OCI-LY1 (cell line): ENCODE results near the gene RCC1.

Experiments used
- H2AFZ ChIP-seq: fragments of 200-600 bp; sonication (generic), shearing (Covaris generic); 2 replicates; pipeline ENCODE4 v1.6.0; 2014; ENCODE audit warnings: antibody characterized with exemption, mild to moderate bottlenecking, low read length
- H3F3A ChIP-seq: fragments of 200-600 bp; sonication (generic), shearing (Covaris generic); 2 replicates; pipeline ENCODE4 v1.6.0; 2014; ENCODE audit warnings: mild to moderate bottlenecking, antibody characterized with exemption, low read length, moderate library complexity; ENCODE audit not compliant: insufficient read depth
- H3K27ac ChIP-seq: fragments of 200-600 bp; sonication (generic); 2 replicates; pipeline ENCODE4 v1.5.1; 2014; ENCODE audit warnings: low read length, mixed run types, mild to moderate bottlenecking, low read depth; ENCODE audit not compliant: poor library complexity, severe bottlenecking
- H3K27me3 ChIP-seq: fragments of 200-600 bp; sonication (generic); 2 replicates; pipeline ENCODE4 v1.6.0; 2014; ENCODE audit warnings: antibody characterized with exemption, mild to moderate bottlenecking, low read length, moderate library complexity; ENCODE audit not compliant: insufficient read depth
- H3K36me3 ChIP-seq: fragments of 200-600 bp; sonication (generic); 2 replicates; pipeline ENCODE4 v1.6.1; 2014; ENCODE audit warnings: mild to moderate bottlenecking, antibody characterized with exemption, low read length, moderate library complexity, mixed read lengths; ENCODE audit not compliant: insufficient read depth
- H3K4me1 ChIP-seq: fragments of 200-600 bp; sonication (generic); 2 replicates; pipeline ENCODE4 v1.5.1; 2014; ENCODE audit warnings: mild to moderate bottlenecking, low read length, moderate library complexity; ENCODE audit not compliant: insufficient read depth, severe bottlenecking
- H3K4me2 ChIP-seq: fragments of 200-600 bp; sonication (generic), shearing (Covaris generic); 2 replicates; pipeline ENCODE4 v1.6.1; 2014; ENCODE audit warnings: low read length
- H3K4me3 ChIP-seq: fragments of 200-600 bp; sonication (generic); 2 replicates; pipeline ENCODE4 v1.5.1; 2014; ENCODE audit warnings: low read length, low read depth, mild to moderate bottlenecking, mixed read lengths; ENCODE audit not compliant: poor library complexity, severe bottlenecking
- H3K79me2 ChIP-seq: fragments of 200-600 bp; shearing (Covaris generic); 2 replicates; pipeline ENCODE4 v1.6.1; 2016; ENCODE audit warnings: mixed run types, low read length, mixed read lengths; ENCODE audit not compliant: insufficient read depth
- H3K9ac ChIP-seq: fragments of 200-600 bp; sonication (generic), shearing (Covaris generic); 2 replicates; pipeline ENCODE4 v1.6.1; 2014; ENCODE audit warnings: mild to moderate bottlenecking, low read length, mixed read lengths
- H3K9me2 ChIP-seq: fragments of 200-600 bp; sonication (generic), shearing (Covaris generic); 2 replicates; pipeline ENCODE4 v1.6.1; 2014; ENCODE audit warnings: low read depth, mild to moderate bottlenecking, low read length, mixed read lengths
- H3K9me3 ChIP-seq: fragments of 200-600 bp; shearing (Covaris generic); 2 replicates; pipeline ENCODE4 v1.6.1; 2014; ENCODE audit warnings: low read length, mixed read lengths
- H4K20me1 ChIP-seq: fragments of 200-600 bp; sonication (generic), shearing (Covaris generic); 2 replicates; pipeline ENCODE4 v1.6.0; 2016; ENCODE audit warnings: mild to moderate bottlenecking, low read length; ENCODE audit not compliant: insufficient read depth
- EZH2 ChIP-seq: fragments of 200-600 bp; sonication (generic), shearing (Covaris generic); IDR thresholded peaks from 2 replicates; pipeline ENCODE4 v1.8.0; 2017; ENCODE audit warnings: borderline replicate concordance, mixed run types, mild to moderate bottlenecking, antibody characterized with exemption, low read length, moderate library complexity, mixed read lengths
- TF ChIP-seq, protein P1 (sequence below): fragments of 200-600 bp; sonication (generic), shearing (Covaris generic); IDR thresholded peaks from 2 replicates; pipeline ENCODE4 v1.5.1; 2017; ENCODE audit warnings: mild to moderate bottlenecking, antibody characterized with exemption, low read length, moderate library complexity, mixed read lengths

Gene RCC1

DNA sequence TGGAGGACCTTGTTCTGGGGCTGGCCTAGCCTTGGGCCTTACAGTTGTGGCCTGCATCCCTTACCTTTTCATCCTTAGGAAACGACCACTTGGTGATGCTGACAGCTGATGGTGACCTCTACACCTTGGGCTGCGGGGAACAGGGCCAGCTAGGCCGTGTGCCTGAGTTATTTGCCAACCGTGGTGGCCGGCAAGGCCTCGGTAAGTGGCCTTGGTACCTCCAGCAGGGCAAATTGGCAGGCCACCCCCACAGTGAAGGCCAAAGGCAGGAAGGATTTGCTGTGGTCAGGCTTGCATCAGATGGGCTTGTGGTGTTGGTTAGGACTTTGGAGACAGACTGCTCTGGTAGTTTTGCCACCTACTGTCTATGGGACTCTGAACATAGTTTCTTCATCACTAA is 29.3 kb downstream of the RCC1 start:
- Histone ChIP-seq H3F3A (no peaks in the 10 kb centered on the region), H3K4me2 (no peak overlapping the region), H3K27ac (no peak overlapping the region), H4K20me1 (no peaks in the 10 kb centered on the region), H3K79me2 (no peaks in the 10 kb centered on the region), H3K27me3 (no peaks in the 10 kb centered on the region), H3K4me3 (no peak overlapping the region), H3K9me2 (no peaks in the 10 kb centered on the region), H3K9ac (no peak overlapping the region), H3K9me3 (no peaks in the 10 kb centered on the region), H2AFZ (no peak overlapping the region), H3K36me3 (peaks cover 82% of the 10 kb centered on the region), H3K4me1 (no peaks in the 10 kb centered on the region)
- TF ChIP-seq, protein P1, sequence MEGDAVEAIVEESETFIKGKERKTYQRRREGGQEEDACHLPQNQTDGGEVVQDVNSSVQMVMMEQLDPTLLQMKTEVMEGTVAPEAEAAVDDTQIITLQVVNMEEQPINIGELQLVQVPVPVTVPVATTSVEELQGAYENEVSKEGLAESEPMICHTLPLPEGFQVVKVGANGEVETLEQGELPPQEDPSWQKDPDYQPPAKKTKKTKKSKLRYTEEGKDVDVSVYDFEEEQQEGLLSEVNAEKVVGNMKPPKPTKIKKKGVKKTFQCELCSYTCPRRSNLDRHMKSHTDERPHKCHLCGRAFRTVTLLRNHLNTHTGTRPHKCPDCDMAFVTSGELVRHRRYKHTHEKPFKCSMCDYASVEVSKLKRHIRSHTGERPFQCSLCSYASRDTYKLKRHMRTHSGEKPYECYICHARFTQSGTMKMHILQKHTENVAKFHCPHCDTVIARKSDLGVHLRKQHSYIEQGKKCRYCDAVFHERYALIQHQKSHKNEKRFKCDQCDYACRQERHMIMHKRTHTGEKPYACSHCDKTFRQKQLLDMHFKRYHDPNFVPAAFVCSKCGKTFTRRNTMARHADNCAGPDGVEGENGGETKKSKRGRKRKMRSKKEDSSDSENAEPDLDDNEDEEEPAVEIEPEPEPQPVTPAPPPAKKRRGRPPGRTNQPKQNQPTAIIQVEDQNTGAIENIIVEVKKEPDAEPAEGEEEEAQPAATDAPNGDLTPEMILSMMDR = no peak

DNA sequence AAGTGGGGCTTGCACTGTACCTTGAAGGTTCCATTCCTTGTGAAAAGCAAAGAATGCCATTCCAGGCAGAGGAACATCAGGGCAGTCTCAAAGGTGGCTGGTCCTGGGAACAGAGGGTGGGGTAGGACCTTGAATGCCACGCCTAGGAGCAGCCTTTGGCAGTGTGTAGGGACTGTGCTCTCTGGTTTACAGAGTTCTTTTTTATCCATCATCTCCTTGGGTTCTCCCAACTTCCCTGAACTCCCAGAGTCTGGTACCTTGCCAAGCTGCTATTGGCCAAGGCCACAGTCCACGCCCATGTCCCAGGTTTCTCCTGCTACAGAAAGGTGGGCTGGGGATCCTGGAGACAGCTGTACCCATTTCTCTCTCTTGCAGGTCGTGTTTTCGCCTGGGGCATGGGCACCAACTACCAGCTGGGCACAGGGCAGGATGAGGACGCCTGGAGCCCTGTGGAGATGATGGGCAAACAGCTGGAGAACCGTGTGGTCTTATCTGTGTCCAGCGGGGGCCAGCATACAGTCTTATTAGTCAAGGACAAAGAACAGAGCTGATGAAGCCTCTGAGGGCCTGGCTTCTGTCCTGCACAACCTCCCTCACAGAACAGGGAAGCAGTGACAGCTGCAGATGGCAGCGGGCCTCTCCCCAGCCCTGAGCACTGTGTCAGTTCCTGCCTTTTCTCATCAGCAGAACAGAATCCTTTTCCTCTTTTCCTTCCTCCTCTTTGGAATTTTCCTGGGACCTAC is 31.8 kb downstream of the RCC1 start:
- H3F3A ChIP-seq = no peaks in the 10 kb centered on the region
- H3K9me2 ChIP-seq = no peaks in the 10 kb centered on the region
- no peak overlapping the region for H3K4me2 ChIP-seq
- H4K20me1 ChIP-seq = no peaks in the 10 kb centered on the region
- no peaks in the 10 kb centered on the region for H3K4me1 ChIP-seq
- H3K36me3 ChIP-seq = peaks cover 58% of the 10 kb centered on the region
- H3K9me3 ChIP-seq = no peaks in the 10 kb centered on the region
- no peak overlapping the region for H2AFZ ChIP-seq
- no peaks in the 10 kb centered on the region for H3K79me2 ChIP-seq
- no peaks in the 10 kb centered on the region for H3K27me3 ChIP-seq
- no peak overlapping the region for H3K9ac ChIP-seq
- H3K4me3 ChIP-seq = no peak overlapping the region
- H3K27ac ChIP-seq = no peak overlapping the region
- TF ChIP-seq, protein P1 = no peak
- TF ChIP-seq EZH2 = no peak

GRCh38 chr1:28538286-28538685 is 32.4 kb downstream of the RCC1 start:
- H3K9ac ChIP-seq = no peak overlapping the region
- H2AFZ ChIP-seq = no peak overlapping the region
- H3K36me3 ChIP-seq = peaks cover 57% of the 10 kb centered on the region
- no peaks in the 10 kb centered on the region for H3K9me2 ChIP-seq
- no peak overlapping the region for H3K4me3 ChIP-seq
- no peaks in the 10 kb centered on the region for H3K27me3 ChIP-seq
- H3K4me2 ChIP-seq = no peak overlapping the region
- no peaks in the 10 kb centered on the region for H4K20me1 ChIP-seq
- no peaks in the 10 kb centered on the region for H3K9me3 ChIP-seq
- H3K4me1 ChIP-seq = no peaks in the 10 kb centered on the region
- H3F3A ChIP-seq = no peaks in the 10 kb centered on the region
- TF ChIP-seq, protein P1 = no peak
- no peak for TF ChIP-seq EZH2
- no peaks in the 10 kb centered on the region for H3K79me2 ChIP-seq
- no peak overlapping the region for H3K27ac ChIP-seq
